Suprapubic skin (tissue), 4 donors: ENCODE measurements around the gene CFAP58.

Source experiments
- CTCF ChIP-seq, 2 donors: fragments of 200-600 bp in 1 of 2; fragments of 450-650 bp in 1 of 2; sonication (generic) in 1 of 2; IDR thresholded peaks; one replicate each; pipeline ENCODE4 v1.5.1; 2016 to 2019; ENCODE audit warnings: antibody characterized with exemption in 2 of 2, mild to moderate bottlenecking in 1 of 2, moderate library complexity in 1 of 2
- EP300 ChIP-seq: sonication (generic); formaldehyde crosslinking; IDR thresholded peaks from one replicate; pipeline ENCODE4 v1.6.1; 2017; ENCODE audit warnings: antibody characterized with exemption
- POLR2A ChIP-seq, 2 donors: fragments of 450-650 bp; IDR thresholded peaks; one replicate each; pipeline ENCODE4 v1.6.1; 2017; ENCODE audit warnings: antibody characterized with exemption in 2 of 2, mild to moderate bottlenecking in 2 of 2, moderate library complexity in 2 of 2
- POLR2AphosphoS5 ChIP-seq, 3 donors: sonication (generic); formaldehyde crosslinking; IDR thresholded peaks; one replicate each; pipeline ENCODE4 v1.6.1; 2017; ENCODE audit warnings: antibody characterized with exemption in 3 of 3

- no peak for TF ChIP-seq CTCF (IDR thresholded peaks at IDR 0.05)
- no peak for TF ChIP-seq EP300
- no peak for TF ChIP-seq POLR2AphosphoS5 (IDR thresholded peaks at IDR 0.05)
- TF ChIP-seq POLR2A (IDR thresholded peaks at IDR 0.05): no peak
Observed at GRCh38 chr10:104331208-104331838, 22.3 kb upstream of the CFAP58 start.
